DND-41 (cell line): ENCODE measurements around the gene KIAA0040.

Experiments used
- ATAC-seq: fragments of 200-7000 bp; cut with Tn5 transposase; 3 replicates; pipeline ENCODE4 v1.9.1; 2021; ENCODE audit warnings: low read depth; ENCODE audit not compliant: insufficient read depth
- DNase-seq: peaks from one replicate; pipeline ENCODE4 v3.0.0-alpha.2; 2020
- H2AFZ ChIP-seq: 2 replicates; pipeline ENCODE4 v1.6.0; 2012; ENCODE audit warnings: low read depth, low read length
- H3K27ac ChIP-seq: 2 replicates; pipeline ENCODE4 v1.5.1; 2012; ENCODE audit warnings: low read length, inconsistent platforms
- H3K27me3 ChIP-seq: fragments of 200-600 bp; sonication (generic); 2 replicates; pipeline ENCODE4 v1.6.0; 2012; ENCODE audit warnings: low read length, mild to moderate bottlenecking, inconsistent platforms; ENCODE audit not compliant: insufficient read depth, poor library complexity
- H3K36me3 ChIP-seq: 2 replicates; pipeline ENCODE4 v1.5.1; 2012; ENCODE audit warnings: low read length, inconsistent platforms; ENCODE audit not compliant: insufficient read depth
- H3K4me1 ChIP-seq: 2 replicates; pipeline ENCODE4 v1.5.1; 2012; ENCODE audit warnings: mild to moderate bottlenecking, low read length; ENCODE audit not compliant: insufficient read depth
- H3K4me2 ChIP-seq: 2 replicates; pipeline ENCODE4 v1.6.0; 2012; ENCODE audit warnings: mild to moderate bottlenecking, moderate library complexity, low read length, inconsistent platforms; ENCODE audit not compliant: insufficient read depth
- H3K4me3 ChIP-seq, 2 experiments: fragments of 200-600 bp in 1 of 2; shearing (Covaris generic) in 1 of 2; 2 replicates each; pipeline ENCODE4 v1.5.1; 2012 to 2016; ENCODE audit warnings: inconsistent platforms in 2 of 2, low read length in 2 of 2, mild to moderate bottlenecking in 2 of 2, low read depth in 1 of 2, moderate library complexity in 1 of 2
- H3K79me2 ChIP-seq: 2 replicates; pipeline ENCODE4 v1.6.0; 2012; ENCODE audit warnings: low read length, inconsistent platforms; ENCODE audit not compliant: insufficient read depth
- H3K9ac ChIP-seq: 2 replicates; pipeline ENCODE4 v1.6.0; 2012; ENCODE audit warnings: low read depth, mild to moderate bottlenecking, inconsistent platforms, low read length, moderate library complexity
- H3K9me3 ChIP-seq: 2 replicates; pipeline ENCODE4 v1.5.1; 2012; ENCODE audit warnings: low read length, moderate library complexity, mild to moderate bottlenecking, inconsistent platforms; ENCODE audit not compliant: insufficient read depth, severe bottlenecking
- H4K20me1 ChIP-seq: 2 replicates; pipeline ENCODE4 v1.6.0; 2012; ENCODE audit warnings: low read length; ENCODE audit not compliant: insufficient read depth
- CTCF ChIP-seq: IDR thresholded peaks from 2 replicates; pipeline ENCODE4 v1.5.1; 2012; ENCODE audit warnings: borderline replicate concordance, low read length, moderate library complexity, mild to moderate bottlenecking; ENCODE audit not compliant: poor library complexity, severe bottlenecking; ENCODE audit errors: extremely low read depth
- EZH2 ChIP-seq: IDR thresholded peaks from 3 replicates; pipeline ENCODE4 v1.6.1; 2012; ENCODE audit warnings: borderline replicate concordance, low read depth, mild to moderate bottlenecking, moderate library complexity, low read length, inconsistent platforms; ENCODE audit not compliant: severe bottlenecking

The KIAA0040 gene

GRCh38 chr1:175182201-175182746 is 10.3 kb downstream of the KIAA0040 start:
- no peak overlapping the region for H3K27ac ChIP-seq
- ATAC-seq (no peak), DNase-seq (no peak)
- H3K36me3 ChIP-seq, result no peaks in the 10 kb centered on the region
- H3K9ac ChIP-seq, result no peak overlapping the region
- H3K27me3 ChIP-seq, result no peaks in the 10 kb centered on the region
- no peak overlapping the region for H3K4me3 ChIP-seq
- no peak overlapping the region for H2AFZ ChIP-seq
- no peaks in the 10 kb centered on the region for H3K4me1 ChIP-seq
- TF ChIP-seq EZH2, result no peak
- TF ChIP-seq CTCF, result no peak
- no peaks in the 10 kb centered on the region for H4K20me1 ChIP-seq
- H3K4me2 ChIP-seq, result no peak overlapping the region
- H3K9me3 ChIP-seq, result no peaks in the 10 kb centered on the region
- H3K79me2 ChIP-seq, result no peaks in the 10 kb centered on the region

DNA sequence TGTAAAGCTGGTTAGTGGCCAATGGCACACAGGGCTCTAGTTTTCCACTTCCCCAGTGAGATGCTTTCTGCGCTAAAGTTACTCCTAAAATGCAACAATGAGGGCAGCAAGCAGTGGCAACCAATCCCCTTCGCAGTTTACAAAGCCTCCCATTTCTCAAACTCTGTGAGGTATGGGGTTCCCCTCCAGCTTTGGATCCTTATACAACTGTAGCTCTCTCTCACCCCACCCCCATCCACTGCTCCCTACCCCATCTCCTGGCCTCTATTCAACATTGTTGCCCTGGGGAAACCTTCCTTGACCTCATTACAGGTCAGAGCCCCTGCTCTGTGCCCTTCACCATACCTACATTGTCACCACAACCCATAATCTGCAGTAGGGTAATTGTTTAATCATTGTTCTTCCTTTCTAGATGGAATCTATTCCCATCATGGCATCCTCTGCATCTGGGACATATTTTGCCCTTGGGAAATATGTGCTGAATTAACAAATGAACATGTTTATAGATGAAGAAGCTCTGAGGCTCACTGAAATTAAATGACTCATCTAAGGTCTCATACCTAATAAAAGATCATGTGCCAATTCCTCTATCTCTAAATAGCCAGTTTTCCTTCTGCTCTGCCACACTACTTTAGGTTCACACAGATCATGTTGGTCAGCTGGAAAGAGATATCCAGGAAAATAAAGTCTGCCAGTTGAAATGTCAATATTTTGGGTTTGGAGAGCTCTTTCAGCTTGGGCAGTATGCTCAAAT is 12.6 kb downstream of the KIAA0040 start:
- no peak overlapping the region for H2AFZ ChIP-seq
- H3K27ac ChIP-seq, result no peak overlapping the region
- H3K9me3 ChIP-seq, result no peaks in the 10 kb centered on the region
- H3K27me3 ChIP-seq, result no peaks in the 10 kb centered on the region
- no peak overlapping the region for H3K4me2 ChIP-seq
- H3K36me3 ChIP-seq, result no peaks in the 10 kb centered on the region
- H3K4me1 ChIP-seq, result no peaks in the 10 kb centered on the region
- no peak overlapping the region for H3K9ac ChIP-seq
- H4K20me1 ChIP-seq, result no peaks in the 10 kb centered on the region
- TF ChIP-seq EZH2 (no peak), CTCF (no peak)
- no peak for ATAC-seq
- no peak overlapping the region for H3K4me3 ChIP-seq
- H3K79me2 ChIP-seq, result no peaks in the 10 kb centered on the region
- DNase-seq, result no peak

GRCh38 chr1:175178456-175178855 is 14.1 kb downstream of the KIAA0040 start:
- no peak overlapping the region for H2AFZ ChIP-seq
- no peaks in the 10 kb centered on the region for H3K9me3 ChIP-seq
- no peak overlapping the region for H3K4me3 ChIP-seq
- no peak overlapping the region for H3K27ac ChIP-seq
- no peaks in the 10 kb centered on the region for H3K36me3 ChIP-seq
- no peak for ATAC-seq
- no peaks in the 10 kb centered on the region for H3K4me1 ChIP-seq
- no peaks in the 10 kb centered on the region for H4K20me1 ChIP-seq
- DNase-seq, result no peak
- H3K9ac ChIP-seq, result no peak overlapping the region
- no peak overlapping the region for H3K4me2 ChIP-seq
- no peaks in the 10 kb centered on the region for H3K79me2 ChIP-seq
- TF ChIP-seq CTCF (no peak), EZH2 (no peak)
- no peaks in the 10 kb centered on the region for H3K27me3 ChIP-seq
